Heart left ventricle (tissue), 13 donors: ENCODE measurements around the gene MYO18B.

Experiments
- CTCF ChIP-seq, 12 donors: fragments of 200-600 bp; sonication (generic) in 4 of 12; IDR thresholded peaks; one replicate each; pipeline versions ENCODE4 v1.5.0 to v1.8.0; 2018 to 2022; ENCODE audit warnings: antibody characterized with exemption in 12 of 12, mild to moderate bottlenecking in 5 of 12
- POLR2A ChIP-seq, 2 donors: fragments of 450-650 bp; IDR thresholded peaks; one replicate each; pipeline ENCODE4 v1.6.1; 2017; ENCODE audit warnings: antibody characterized with exemption in 2 of 2, mild to moderate bottlenecking in 2 of 2, moderate library complexity in 2 of 2
- donor health status: ischemic (EF 13 %, LVEDD 7.1; RV severe dilation, severe dysfunction).
- donor health status: DM: no; HTN: yes; CAD: no.
- donor health status: DM: no; HTN: no; CAD: no.
- donor health status: ischemic (EF 25% LVEDD 6.9; RV normal size, moderate dysfunction).
- donor health status: ischemic (EF 25% LVEDD 5.7; RV mildly dilated, moderate dysfunction).
- donor health status: ischemic (EF 35%, LVEDD 5.7; RV mildly dilated, moderate dysfunction).
- donor health status: nonischemic (EF 11% LVEDD 7.7; RV severe dilation, severe dysfunction).
- donor health status: DM: yes; HTN: yes; CAD: no.
- donor health status: PGD.
- donor health status: ischemic (EF 29% LVEDD 5.4; RV normal size, mild dysfunction).
- donor health status: nonischemic (EF 23%, LVEDD 6.1; RV moderate dilation, normal function).

- no peak for TF ChIP-seq POLR2A (IDR thresholded peaks at IDR 0.05)
- no peak for TF ChIP-seq CTCF (IDR thresholded peaks at IDR 0.05)
These were observed 139.3 kb downstream of the MYO18B start for GRCh38 chr22:25881210-25881755.
